ENCODE data around the gene REPS1.
A peak's percentile ranks its signal among the peaks of the same experiment; 100 is the strongest.

Gene REPS1

GRCh38 chr6:138987643-138988468 lies at the start of gene REPS1:
TSS of gene REPS1 (minus strand) at chr6:138988253. CDS start at chr6:138987682, 571 bp downstream.
- no peak for DNase-seq (ENCODE audit: low read depth, low spot score)
- TF ChIP-seq CTCF (IDR thresholded peaks at IDR 0.05; ENCODE audit: insufficient read depth, low read length, missing control alignments) = peak; percentile 94
- ChIA-PET POLR2A (interaction anchor here (1.3 kb wide), 1 partner anchor 14 kb away, joined by 3 read pairs; no protein-coding TSS in a partner anchor), CTCF (interaction anchor here (0.9 to 7.0 kb wide), 37 partner anchors 9 to 872 kb away, joined by 3 to 123 read pairs (median 4); partner anchors contain the start of gene ECT2L)
- H3K4me3 ChIP-seq (ENCODE audit: low read depth, low read length) = peak within 1 kb of the TSS; percentile 86

GRCh38 chr6:139037490-139037889 lies 49.4 kb upstream of the REPS1 start:
- no peak for TF ChIP-seq CTCF (IDR thresholded peaks at IDR 0.05; ENCODE audit: insufficient read depth, low read length, missing control alignments)
- DNase-seq (ENCODE audit: low read depth, low spot score) = peak; percentile 23
- CTCF ChIA-PET = interaction anchor here (1.2 kb wide), 1 partner anchor 49 kb away, joined by 3 read pairs; no protein-coding TSS in a partner anchor
- POLR2A ChIA-PET = no interaction called here
- no peak overlapping the region for H3K4me3 ChIP-seq (ENCODE audit: low read depth, low read length)

- no peak for TF ChIP-seq CTCF (IDR thresholded peaks at IDR 0.05; ENCODE audit: insufficient read depth, low read length, missing control alignments)
- CTCF ChIA-PET = no interaction called here
- peak overlapping the region; percentile 89 for H3K4me3 ChIP-seq (ENCODE audit: low read depth, low read length)
- DNase-seq (ENCODE audit: low read depth, low spot score) = no peak
- POLR2A ChIA-PET = no interaction called here
These were observed 42.3 kb upstream of the REPS1 start for GRCh38 chr6:139030228-139030963.

GRCh38 chr6:139029470-139030227 lies 41.6 kb upstream of the REPS1 start:
- no peak for DNase-seq (ENCODE audit: low read depth, low spot score)
- no peak for TF ChIP-seq CTCF (IDR thresholded peaks at IDR 0.05; ENCODE audit: insufficient read depth, low read length, missing control alignments)
- CTCF ChIA-PET = interaction anchor here (0.6 kb wide), 1 partner anchor 108 kb away, joined by 4 read pairs; no protein-coding TSS in a partner anchor
- POLR2A ChIA-PET = no interaction called here
- peak overlapping the region; percentile 89 for H3K4me3 ChIP-seq (ENCODE audit: low read depth, low read length)

- ChIA-PET POLR2A (no interaction called here), CTCF (no interaction called here)
- peak within 1 kb of the TSS; percentile 89 for H3K4me3 ChIP-seq (ENCODE audit: low read depth, low read length)
- no peak for DNase-seq (ENCODE audit: low read depth, low spot score)
- TF ChIP-seq CTCF (IDR thresholded peaks at IDR 0.05; ENCODE audit: insufficient read depth, low read length, missing control alignments) = no peak
These were observed 40.8 kb upstream of the REPS1 start, which contains the start of gene ABRACL for GRCh38 chr6:139028658-139029469. TSS of gene ABRACL (plus strand) at chr6:139028745. CDS start at chr6:139034161, 5,416 bp downstream.
